Measurements from ENCODE around the gene OLIG3.

The OLIG3 gene

DNA sequence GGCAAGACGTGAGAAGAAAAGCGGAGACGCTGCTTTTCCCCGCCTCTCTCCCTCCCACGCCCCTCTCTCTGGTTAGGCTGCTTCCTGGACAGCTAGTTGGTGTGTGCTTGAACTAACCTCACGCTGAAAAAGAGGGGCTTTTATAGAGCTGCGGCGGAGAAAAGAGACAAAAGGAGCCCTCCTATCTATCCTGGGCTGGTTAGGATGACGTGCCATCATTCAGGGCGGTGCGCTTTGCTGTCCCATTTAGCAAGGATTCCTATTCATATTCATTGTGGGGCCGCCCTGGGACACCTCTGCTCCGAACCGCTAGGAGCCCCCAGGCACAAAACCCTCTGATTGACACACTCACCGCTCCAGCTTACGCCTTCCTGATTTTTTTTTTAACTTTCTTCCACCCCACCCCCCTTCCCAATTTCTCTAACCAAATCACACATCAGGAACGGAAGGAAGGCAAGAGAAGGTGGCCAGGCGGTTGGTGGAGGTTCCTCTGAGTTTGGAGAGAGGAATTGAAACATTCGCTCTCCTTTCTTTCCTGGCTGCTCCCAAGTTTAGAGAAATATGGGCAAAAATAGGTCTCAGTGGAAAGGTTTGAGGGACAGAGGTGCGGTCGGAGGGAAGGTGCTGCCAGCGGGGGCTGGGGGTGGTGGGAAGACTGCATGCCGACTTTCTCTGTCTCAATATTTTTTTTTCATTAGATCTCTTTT lies at the start of gene OLIG3:
OLIG3 (minus strand) TSS at position 114 of the 707 bp plus-strand sequence. CDS start 224 bp downstream, outside the sequence.
- no peak for DNase-seq

DNA sequence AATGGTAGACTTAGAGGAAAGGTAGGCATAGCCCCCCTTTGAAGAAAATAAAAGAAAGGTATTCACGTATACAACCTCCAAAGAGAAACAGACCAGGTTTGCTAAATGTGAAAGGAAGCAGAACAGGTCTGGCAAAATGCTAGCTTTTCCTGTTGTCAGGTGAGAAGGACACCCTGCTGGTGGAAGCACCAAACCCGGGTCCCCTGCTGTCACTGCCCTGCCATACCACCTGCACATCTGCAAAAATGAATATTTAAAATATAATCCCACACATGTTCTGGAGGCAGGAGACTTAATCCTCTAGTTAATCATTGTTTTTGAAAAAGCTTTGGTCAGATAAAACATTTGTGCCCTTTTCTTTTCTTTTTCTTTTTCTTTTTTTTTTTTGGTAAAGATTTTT lies 48.9 kb upstream of the OLIG3 start:
- DNase-seq = no peak

DNA sequence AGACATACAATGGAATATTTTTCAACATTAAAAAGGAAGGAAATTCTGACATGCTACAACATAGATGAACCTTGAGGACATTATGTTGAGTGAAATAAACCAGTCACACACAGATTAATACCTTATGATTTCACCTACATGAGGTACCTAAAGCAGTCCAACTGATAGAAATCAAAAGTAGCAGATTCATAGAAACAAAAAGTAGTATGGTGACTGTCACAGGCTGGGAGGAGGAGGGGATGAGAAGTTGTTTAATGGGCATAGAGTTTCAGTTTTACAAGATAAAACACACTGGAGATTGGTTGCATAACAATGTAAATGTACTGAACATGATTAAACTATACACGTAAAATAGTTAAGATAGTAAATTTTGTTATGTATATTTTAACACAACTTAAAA lies 48.5 kb upstream of the OLIG3 start:
- no peak for DNase-seq

DNA sequence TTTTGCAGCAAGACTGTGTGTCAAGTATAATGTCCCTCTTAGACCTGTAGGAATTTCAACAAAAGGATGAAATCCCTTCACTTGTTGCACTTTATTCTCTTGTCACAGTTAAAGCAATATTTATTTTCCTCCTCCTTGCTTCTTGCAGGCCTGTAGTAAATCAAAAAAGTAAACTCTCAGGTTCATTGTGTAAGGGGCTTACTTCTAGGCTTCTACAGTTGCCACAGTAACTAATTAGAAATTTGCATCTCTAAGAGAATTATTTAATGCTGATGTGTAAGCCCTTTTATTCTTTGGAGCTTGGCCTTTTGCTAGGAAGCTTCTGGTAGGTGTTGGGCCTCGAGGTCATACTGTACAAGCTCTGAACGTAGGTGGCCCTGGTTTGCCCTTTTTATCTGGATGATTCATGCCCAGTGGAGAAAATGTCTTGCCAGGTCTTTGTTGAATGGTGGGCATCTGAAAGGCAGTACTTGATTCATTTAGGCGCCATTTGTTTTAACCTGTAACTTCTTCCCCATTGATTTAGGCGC lies 47.4 kb upstream of the OLIG3 start:
- no peak for DNase-seq

DNA sequence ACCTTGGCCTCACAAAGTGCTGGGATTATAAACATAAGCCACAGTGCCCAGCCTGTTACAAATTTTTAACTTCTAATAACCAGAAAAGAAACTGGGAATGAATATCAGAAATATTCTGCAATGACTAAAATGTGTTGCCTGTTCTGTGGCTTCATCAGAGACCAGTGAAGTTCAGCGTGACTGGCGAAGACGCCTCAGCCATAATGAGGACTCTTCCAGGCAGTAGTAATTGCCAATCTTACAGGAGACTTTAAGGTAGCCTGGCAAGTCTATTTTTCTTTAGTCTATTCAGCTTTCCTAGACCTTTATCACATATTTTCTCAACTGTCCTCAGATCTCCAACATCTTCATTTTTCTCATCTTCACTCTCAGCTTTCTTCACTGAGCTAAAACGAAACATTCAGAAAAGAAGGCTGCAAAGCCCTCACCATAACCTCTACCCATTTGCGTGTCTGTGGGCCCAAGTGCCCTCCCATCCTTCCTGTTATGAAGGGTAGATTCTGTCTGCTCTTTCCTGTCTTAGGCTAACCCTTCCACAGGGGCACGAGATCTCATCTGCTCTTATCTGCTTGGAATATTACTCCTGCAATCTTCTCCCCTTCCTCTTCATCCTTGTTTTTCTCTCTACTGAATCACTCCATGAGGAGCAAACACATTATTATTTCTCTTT lies 42.0 kb upstream of the OLIG3 start:
- DNase-seq = no peak

DNA sequence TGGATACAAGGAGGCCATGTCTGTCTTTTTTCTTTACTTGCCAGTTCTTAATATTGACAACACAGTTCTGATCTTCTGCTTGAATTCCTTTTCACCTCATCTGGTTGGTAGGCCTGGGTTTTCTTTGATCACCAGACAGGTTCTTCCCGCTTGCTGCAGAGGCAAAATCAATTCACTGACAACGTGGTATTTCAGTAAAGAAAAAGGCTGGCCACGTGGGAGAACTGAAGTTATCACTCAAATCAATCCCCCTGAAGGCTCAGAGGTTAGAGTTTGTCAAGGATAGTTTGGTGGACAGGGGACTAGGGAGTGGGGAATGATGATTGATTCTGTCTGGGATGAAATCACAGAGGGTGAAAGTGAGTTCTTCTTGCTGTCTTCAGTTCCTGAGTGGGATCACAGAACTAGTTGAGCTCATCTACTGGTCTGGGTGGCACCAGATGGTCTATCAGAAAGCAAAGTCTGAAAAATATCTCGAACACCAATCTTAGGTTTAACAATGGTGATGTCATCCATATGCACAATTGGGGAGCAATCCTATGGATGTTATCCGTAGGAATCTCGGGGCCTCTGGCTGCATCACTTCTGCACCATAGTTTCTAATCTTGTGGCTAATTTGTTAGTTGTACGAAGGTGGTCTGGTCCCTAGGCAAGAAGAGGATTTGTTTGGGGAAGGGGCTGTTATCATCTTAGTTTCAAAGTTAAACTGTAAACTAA lies 37.3 kb upstream of the OLIG3 start:
- DNase-seq = no peak

DNA sequence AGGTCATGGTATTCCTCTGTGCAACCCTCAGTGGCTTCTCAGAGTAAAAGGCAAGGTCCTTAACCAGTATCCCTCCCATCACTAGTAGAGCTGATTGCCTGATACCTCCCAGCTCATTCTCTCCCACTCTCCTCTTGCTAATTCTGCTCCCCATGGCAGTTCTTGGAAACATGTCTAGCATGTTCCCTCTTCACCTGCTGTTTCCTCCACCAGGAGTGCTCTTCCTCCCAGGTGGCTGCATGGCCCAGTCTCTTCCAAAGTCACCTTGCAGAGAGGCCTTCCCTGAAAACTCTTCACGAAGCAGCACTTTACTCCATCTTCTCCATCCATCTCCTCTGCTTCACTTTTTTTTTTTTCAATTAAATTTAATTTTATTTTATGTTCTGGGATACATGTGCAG lies 36.2 kb upstream of the OLIG3 start:
- no peak for DNase-seq

DNA sequence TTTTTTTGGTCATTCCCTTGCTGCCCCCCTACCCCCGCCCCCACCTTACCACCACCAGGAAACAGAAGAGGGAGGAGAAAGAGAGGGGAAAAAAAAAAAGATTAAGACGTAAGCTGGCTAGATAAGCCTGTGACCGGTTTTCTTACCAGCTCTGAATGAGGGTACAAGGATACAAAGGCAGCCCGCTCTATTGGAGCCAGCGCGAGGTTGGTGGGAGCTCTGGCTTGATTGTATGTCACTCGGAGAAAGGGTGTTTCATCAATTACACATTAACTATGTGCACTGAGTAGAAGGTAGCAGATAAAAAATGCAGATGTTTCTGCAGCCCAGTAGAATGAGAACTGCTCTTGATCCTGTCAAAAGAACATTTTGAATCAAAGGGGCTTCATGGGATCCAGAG lies 28.6 kb upstream of the OLIG3 start:
- no peak for DNase-seq

DNA sequence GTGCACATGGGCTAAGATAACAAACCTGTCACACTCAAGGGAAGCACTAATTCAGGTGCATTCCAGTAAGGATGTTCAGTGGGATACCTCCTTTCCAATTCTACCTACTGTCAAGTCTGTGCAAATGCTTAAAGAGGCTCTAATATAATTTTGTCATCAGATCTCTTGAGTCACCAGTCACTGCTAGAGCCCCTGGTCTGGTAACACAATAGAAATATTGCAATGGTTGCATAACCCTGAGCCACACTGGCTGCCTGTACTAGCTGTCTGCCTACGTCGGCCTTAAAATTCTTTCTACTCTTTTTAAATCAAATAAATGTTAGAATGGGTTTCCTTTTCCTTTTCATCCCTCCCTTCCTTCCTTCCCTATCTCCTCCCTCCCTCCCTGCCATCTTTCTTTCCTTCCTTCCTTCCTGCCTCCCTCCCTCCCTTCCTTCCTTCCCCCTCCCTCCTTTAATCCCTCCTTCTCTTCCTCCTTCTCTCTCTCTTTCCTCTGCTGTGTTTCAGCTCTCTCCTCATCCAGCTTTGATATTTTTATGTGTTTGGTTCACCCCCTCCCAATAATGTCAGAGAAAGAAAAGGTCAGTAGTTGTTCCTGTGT lies 28.1 kb upstream of the OLIG3 start:
- no peak for DNase-seq

DNA sequence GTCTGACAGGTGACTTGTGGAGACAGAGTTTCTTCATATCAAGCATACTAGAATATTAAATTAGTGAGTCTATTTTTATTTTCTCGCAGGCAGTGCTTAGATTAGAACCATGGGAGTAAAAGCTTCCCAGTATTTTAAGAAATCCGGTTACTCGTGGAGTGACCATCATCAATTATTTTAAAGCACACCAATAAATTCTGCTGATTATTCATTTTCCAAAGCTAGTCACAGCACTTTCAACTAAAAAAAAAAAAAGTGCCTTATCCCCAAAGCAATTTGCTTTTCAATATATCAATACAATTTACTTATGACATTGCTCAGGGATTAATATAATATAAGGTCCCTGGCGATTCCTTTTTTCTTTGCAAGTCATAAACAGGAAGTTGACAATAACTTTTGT lies 26.3 kb upstream of the OLIG3 start:
- DNase-seq = no peak

DNA sequence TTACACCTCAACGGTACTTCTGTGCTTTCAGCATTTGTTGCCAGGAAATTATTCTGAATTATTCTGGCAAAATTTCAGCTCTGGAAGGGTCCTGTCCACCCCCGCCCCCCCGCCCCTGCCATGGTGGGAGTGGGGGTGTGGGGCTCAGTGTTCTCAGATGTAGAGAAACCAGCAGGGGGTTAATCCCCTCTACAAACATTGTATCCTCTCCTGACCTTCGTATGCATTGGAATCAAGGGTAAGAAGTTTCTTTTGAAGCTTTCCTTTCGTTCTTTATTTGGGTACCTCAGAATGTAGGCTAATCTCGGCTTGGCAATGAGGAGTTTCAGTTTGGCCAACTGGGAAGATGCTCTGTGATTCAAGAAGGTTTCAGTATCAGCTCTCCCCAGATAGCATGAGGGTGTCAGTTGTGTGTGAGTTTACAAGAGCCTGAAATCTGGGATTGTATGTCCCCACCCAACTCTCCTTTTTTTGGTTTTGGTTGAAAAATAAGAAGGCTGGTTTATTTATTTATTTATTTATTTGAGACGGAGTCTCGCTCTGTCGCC lies 25.5 kb upstream of the OLIG3 start:
- no peak for DNase-seq

DNA sequence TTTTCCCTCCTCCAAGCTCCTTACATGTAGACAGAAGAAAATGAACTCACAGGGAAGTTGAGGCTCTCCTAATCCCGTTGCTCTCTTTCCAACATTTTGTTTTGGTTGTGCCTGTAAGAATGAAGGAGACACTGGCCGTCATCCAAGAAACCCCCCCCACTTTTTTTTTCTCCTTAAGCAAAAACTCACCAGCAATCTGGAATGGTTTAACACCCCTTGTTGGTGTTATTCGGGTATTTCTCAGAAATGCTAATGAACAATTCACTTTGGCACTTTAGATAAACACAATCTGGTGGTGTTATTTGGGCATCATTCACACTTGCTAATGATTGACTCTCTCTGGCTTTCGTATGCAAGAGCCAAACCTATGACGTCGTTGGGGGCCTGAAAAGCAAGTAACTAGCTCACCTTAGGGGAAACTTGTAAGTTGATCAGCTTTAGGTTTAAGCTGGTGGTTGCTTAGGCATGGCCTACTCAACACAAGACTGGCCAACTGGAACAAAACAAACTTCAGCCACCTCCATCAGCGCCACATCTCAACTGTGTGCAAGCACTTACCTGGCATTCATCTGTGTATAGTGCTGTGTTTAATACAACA lies 24.3 kb upstream of the OLIG3 start:
- no peak for DNase-seq

DNA sequence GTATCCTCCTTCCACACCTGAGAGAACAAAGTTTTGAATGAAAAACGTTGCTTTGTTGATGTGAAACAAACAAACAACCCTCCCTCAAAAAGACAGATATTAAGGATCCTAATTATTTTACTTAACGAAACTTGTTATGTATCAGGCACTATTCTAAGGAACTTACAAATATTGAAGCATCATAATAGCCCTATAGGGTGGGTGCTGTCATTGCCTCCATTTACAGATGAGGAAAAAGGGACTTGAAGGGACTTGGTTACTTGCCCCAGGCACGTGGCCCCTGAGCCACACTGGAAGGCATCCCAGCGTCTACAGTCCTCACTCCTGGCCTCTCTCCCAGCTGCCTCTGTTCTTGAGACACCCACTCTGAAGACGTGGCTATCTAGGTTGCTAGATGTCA lies 20.2 kb upstream of the OLIG3 start:
- no peak for DNase-seq

DNA sequence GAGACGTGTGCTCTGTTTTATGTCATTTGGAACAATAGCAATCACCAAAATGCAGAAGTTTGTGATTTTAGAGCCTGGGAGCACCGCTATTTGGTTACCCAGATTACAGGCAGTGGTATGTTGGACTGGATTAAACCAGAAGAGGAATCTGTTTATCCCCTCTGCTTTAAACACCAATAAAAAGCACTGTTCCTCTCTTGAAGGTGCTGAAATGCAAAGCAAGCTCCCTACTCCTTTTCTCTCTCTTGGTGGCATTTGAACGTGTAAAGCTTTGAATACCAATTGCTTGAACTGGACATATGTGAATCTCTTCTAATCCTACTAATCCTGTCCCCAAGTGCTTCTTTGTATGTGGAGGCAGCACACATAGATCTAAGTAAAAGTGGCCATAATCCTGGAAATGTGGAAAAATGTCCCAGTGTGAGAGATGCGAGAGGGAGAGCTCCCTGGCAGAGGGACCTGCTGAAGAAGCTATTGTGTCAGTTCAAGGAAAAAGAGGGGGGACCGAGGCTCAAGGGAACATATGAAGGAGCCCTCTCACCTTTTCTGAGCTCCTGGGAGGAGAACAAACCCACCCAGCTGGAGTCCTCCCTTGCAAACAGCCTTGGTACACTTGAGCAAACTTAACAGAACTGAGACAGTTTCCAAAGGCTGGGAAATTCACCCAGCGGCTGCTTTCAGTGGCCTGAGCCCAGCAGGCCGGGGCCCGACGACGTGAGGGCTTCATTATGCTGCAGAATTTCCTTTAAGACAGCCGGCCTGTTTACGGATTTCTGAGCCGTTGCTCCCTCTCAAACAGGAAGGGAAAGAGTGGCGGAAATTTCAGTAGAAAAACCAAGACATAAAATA lies 18.8 kb upstream of the OLIG3 start:
- no peak for DNase-seq

DNA sequence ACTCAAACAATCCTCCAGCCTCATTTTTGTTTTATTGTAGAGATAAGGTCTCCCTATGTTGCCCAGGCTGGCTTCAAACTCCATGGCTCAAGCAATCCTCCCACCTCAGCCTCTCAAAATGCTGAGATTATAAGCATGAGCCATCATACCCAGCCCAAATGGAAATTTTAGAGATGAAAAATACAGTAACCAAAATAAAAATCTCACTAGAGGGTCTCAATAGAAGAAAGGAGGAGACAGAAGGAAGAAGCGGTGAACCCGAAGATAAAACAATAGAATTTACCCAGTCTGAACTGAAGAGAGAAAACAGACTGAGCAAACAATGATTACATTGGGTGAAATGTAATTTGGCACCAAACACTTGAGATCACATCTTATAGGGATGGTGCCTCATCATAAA lies 16.7 kb upstream of the OLIG3 start:
- DNase-seq = no peak

DNA sequence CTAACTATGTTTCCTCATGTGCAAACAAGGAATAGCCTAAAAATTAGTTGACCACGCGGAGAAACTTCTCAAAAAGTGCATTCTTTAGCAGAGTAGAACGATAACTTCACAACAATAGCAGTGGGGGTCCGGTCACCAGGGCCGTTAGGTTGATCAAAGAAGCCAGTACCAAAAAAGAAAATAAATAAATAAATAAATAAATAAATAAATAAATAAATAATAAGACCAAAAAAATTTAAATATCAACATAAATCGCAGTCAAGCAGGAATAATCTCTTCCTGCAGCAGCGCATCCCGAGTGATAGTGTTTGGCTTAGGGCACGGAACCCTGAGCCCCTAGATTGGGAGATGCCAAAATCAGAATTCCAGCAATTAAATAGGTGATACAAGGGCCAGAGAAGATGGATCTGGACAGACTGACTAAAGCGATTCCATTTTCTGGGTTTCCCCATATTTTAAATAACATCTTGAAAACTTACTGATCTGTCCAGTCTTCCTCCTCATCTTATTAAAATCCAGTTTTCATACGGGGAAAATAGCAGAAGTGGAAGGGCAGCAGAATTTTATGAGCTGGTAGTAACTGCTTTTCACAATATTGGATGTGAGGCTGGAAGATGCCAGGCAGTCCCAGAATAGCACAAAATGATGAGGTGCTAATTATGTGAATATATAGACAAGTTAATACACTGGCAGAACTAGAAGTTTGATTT lies 4.4 kb upstream of the OLIG3 start:
- no peak for DNase-seq

DNA sequence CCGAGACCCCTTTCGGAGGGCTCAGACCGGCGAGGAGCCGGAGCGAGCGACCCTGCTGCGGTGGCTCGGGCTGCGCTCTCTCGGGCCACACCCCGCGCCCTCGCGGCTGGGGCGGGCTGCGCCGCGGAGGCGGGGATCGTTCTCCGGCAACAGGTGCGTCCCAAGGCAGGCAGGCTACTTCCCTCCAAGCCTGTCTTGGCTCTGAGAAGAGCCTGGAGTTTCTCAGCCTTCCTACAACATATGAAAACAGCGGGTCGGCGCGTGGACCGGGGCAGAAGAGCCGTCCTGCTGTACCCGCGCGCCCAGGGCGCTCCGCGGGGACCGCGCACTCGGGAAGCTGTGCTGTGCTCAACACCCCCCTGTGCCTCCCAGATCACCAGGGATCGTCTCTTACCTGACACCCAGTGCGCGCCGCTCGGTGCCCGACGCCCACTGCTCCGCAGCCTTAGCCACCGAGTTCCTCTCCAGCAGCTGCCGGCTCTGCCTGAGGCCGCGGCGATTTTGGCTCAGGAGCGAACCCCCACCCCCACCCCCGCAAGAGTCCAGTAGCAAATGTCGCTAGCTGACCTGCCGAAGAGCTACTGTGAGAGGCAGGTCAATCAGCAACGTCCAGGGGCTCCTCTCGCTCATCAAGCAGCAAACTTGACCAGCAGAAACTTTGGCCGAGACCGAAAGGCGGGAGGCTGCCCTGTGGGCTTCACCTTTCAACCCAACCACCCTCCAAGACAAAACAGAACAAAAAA lies 3.7 kb upstream of the OLIG3 start:
- DNase-seq = no peak

DNA sequence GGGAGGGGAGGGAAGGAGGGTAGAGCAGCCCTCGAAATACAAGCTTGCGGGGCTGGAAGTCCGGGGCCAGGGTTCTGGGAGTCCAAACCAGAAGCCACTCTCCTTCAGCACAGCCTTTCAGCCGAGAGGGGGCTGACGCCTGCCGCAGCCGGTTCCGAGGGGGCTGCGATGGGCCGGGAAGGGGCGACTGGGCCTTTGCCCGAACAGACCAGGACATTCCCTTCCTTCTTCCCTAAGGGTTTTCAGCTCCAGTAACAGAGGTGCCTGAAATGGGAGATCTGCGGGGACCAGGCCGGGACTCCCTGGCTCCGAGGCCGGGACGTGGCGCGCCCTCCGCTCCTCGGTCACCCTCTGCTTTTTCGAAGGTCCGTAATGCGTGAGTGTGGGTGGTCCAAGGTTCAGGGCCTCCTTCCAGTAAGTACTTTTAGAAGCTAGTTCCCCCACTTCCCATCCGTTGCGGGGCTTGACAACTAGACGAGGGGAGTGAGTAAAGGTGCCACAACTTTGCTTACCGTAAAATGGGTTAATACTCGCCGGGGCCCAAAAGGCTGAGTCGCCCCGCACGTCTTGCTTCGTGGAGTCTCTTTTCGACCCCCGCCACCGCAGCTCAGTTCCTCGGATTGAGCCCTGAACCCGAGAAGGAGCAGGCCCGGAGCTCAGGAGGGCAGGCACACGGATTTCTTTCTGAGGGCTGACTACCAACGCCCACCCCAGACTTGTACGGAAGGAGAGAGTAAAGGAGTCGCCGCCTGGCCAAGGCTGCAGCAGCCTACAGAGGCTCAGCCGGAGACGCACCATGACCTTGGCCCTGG lies 2.9 kb upstream of the OLIG3 start:
- no peak for DNase-seq

DNA sequence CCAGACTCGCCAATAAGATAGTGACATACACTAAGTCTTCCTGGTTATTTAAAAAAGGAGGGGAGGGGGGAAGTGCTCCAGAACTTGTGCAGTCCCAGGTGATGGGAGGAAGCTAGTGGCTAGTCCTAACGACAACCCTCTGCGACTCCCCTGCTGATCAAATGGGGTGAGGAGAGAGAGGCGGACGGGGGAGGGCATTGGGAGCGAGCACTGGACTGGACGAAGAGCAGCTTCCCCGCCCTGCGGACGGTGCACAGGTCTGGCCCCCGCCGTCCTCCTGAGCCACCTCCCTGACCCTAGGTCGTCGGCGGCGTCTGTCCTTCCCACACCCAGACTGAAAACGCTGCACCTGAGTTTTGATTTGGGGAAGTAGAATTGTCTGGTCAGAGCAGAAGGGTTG lies 2.2 kb upstream of the OLIG3 start:
- DNase-seq = no peak

All from NCI-H1694 treated with DMSO at 0.1 percent for 48 hours (cell line).